ENCODE results near the gene ROS1.
"Not testable (repeated sequence)": the region's sequence is repeated elsewhere in the genome, so short reads cannot be mapped to it uniquely, and the experiment has no call there.

Gene ROS1

DNA sequence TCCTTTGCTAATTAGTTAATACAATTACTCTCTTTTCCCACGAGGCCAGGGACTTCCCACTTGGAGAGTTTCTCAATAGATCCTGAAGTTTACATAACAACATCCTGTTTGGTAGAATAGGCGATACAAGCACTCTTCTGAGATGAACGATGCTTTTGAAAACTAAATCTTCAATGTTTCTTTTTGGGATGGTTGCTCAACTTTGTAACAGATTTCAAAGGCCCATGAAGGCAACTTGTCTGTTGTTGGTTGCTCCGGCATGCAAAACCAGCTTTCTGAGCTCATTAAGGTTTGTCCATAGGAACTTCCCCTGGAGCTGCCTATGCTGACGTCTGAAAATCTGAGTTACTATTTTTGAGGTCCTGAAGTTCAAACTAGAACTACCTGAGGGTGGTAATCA lies 25.9 kb upstream of the ROS1 start:
- no peak overlapping the region for H3K27ac ChIP-seq
- H3K4me3 ChIP-seq: no peak overlapping the region
- no peak for DNase-seq (ENCODE audit: low spot score)
- TF ChIP-seq, protein P1, sequence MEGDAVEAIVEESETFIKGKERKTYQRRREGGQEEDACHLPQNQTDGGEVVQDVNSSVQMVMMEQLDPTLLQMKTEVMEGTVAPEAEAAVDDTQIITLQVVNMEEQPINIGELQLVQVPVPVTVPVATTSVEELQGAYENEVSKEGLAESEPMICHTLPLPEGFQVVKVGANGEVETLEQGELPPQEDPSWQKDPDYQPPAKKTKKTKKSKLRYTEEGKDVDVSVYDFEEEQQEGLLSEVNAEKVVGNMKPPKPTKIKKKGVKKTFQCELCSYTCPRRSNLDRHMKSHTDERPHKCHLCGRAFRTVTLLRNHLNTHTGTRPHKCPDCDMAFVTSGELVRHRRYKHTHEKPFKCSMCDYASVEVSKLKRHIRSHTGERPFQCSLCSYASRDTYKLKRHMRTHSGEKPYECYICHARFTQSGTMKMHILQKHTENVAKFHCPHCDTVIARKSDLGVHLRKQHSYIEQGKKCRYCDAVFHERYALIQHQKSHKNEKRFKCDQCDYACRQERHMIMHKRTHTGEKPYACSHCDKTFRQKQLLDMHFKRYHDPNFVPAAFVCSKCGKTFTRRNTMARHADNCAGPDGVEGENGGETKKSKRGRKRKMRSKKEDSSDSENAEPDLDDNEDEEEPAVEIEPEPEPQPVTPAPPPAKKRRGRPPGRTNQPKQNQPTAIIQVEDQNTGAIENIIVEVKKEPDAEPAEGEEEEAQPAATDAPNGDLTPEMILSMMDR (IDR thresholded peaks at IDR 0.05): no peak

DNA sequence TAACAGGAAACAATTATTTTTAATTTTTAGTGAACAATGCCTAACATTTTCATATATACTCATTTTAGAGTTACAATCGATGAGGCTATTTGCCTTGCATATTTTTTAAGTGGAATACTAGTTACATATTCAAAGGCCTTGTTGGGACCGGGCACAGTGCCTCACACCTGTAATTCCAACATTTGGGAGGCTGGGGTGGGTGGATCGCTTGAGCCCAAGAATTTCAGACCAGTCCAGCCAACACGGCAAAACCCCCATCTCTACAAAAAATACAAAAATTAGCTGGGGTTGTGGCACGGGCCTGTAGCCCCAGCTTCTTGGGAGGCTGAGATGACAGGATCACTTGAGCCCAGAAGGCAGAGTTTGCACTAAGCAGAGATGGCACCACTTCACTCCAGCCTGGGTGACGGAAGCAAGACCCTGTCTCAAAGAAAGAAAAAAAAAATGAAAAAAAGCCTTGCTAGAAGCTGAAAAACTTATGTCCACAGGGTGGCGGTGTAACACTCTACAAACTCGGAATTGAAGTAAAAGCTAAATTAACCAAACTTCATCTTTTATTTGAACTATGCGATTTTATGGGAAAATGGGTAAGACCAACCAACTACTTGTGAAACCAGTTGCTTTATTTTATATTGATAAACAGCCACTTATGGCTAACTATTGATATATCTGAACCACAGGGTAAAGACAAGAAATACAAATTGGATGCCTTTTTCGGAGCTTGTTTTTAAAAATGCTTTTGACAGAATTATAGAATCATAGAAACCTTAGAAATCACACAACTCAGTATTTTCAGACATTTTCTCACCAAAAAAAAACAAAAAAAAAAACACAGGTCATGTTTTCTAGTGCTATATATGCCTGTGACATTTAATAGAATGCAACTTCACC lies 24.1 kb upstream of the ROS1 start:
- Histone ChIP-seq H3K4me3 (no peak overlapping the region), H3K27ac (no peak overlapping the region)
- no peak for DNase-seq (ENCODE audit: low spot score)
- TF ChIP-seq, protein P1 (IDR thresholded peaks at IDR 0.05): peak; percentile 65

DNA sequence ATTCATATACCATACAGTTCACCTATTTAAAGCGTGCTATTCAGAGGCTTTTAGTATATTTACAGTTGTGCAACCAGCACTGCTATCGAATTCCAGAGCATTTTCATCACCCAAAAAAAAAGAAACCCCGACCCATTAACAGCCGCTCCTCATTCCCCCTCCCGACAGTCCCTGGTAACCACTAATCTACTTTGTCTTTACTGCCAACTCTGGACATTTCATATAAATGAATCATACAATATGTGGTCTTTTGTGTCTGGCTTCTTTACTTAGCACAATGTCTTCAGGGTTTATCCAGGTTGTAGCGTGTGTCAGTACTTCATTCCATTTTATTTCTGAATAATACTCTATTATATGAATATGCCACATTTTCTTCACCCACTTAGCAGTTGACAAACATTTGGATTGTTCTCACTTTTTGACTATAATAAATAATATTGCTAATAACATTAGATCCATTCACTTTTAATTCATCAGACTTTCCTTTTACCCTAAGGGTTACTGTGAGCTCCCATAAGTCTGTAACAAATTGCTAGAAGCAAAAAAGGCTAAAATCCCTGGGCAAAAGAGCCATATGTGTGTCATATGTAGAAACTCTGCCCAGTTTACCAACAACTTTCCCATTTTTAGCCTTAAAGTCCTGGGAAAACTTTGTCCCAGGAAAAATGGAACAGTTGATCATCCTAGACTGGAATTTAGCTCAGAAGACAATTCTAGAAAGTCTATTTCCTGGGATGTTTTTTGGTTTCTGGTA lies 23.2 kb upstream of the ROS1 start:
- H3K27ac ChIP-seq: no peak overlapping the region
- H3K4me3 ChIP-seq: no peak overlapping the region
- no peak for DNase-seq (ENCODE audit: low spot score)
- TF ChIP-seq, protein P1 (IDR thresholded peaks at IDR 0.05): no peak

DNA sequence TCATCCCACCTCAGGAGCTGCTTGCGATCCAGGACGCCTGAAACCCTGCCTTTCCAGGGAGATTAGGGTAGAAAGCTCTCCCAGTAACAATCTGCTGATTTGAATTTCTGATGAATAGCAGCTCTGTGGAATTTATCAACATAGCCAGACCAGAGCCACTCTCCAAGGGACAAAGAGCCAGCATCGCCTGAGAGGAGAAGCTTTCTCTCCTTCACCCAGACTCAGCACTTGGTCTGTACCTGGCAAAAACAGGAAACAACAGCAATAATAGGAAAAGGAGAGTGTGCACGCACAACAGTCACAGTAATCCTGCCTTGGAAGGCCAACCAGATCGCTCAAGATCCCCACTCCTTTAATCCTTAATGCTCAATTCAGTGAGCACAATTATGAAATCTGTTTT lies 22.3 kb upstream of the ROS1 start:
- TF ChIP-seq, protein P1 (IDR thresholded peaks at IDR 0.05): no peak
- Histone ChIP-seq H3K4me3 (no peak overlapping the region), H3K27ac (no peak overlapping the region)
- no peak for DNase-seq (ENCODE audit: low spot score)

DNA sequence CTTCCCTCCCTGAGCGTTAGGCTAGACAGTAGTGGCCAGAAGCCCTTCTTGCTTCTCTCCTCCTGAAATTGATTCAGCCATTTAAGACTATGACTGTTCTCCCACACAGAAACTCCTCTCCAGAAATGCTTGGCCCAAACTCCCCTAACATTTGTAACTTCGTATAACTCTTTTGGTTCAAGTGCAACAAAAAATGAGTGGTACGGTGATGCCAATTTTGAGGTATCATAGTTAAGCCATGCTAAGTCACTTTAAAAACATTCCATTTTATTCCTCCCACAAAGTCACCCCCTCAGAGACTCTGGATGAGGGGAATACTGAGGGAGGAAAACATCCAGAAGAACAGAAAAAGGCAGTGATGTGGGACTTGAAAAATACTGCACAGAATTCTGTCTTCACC lies 21.1 kb upstream of the ROS1 start:
- H3K27ac ChIP-seq: no peak overlapping the region
- DNase-seq (ENCODE audit: low spot score): no peak
- no peak overlapping the region for H3K4me3 ChIP-seq
- TF ChIP-seq, protein P1 (IDR thresholded peaks at IDR 0.05): no peak

DNA sequence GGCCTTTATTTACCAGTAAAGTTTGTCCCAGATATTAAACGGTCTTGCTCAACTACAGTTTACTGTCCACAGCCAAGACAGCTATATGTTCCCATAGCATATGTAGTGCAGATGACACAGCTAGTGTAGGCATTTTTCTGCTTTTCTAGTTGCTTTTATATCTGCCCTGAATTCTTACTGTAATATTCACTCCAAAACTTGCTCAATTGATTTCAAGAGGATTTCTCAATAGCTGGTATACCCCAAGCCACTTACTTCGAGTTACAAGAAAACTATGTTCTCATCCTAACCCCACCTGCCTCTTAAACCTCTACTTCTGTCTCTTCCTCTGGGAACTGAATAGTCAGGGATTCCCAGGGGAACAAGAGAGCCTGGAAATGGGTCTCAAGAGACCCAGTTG lies 18.9 kb upstream of the ROS1 start:
- H3K4me3 ChIP-seq: no peak overlapping the region
- no peak overlapping the region for H3K27ac ChIP-seq
- DNase-seq (ENCODE audit: low spot score): no peak
- TF ChIP-seq, protein P1 (IDR thresholded peaks at IDR 0.05): no peak

DNA sequence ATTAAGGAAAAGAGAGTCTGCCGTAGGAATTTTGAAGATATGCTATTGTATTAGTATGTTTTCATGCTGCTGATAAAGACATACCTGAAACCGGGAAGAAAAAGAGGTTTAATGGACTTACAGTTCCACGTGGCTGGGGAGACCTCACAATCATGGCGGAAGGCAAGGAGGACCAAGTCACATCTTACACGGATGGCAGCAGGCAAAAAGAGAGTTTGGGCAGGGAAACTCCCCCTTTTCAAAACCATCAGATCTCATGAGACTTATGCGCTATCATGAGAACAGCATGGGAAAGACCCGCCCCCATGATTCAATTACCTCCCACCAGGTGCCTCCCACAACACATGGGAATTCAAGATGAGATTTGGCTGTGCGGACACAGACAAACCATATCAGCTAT lies 16.6 kb upstream of the ROS1 start:
- not testable (repeated sequence) for H3K27ac ChIP-seq; DNase-seq (ENCODE audit: low spot score)

More for the DNA sequence above, 16.6 kb upstream of the ROS1 start:
- H3K4me3 ChIP-seq: not testable (repeated sequence)
